Stimulated activated CD4-positive, alpha-beta T cell treated with anti-CD3 and anti-CD28 coated beads, Interleukin-2, amount 100 ng/mL, for 24 hours (primary cell): ENCODE data around the gene MBD3.
"Not testable (repeated sequence)": the region's sequence is repeated elsewhere in the genome, so short reads cannot be mapped to it uniquely, and the experiment has no call there.

Source experiments
- DNase-seq, 2 donors: peaks; one replicate each; pipeline ENCODE4 v3.0.0-alpha.2; 2020

MBD3 gene

GRCh38 chr19:1592755-1593500, at the start of gene MBD3:
Gene MBD3 (minus strand): TSS chr19:1592865. CDS start chr19:1592631, 234 bp downstream.
- peak; percentile 87 to 90 for DNase-seq

GRCh38 chr19:1640893-1641448, 48.3 kb upstream of the MBD3 start:
- not testable (repeated sequence) for DNase-seq

GRCh38 chr19:1636325-1637236, 43.9 kb upstream of the MBD3 start:
- no peak for DNase-seq

GRCh38 chr19:1634938-1635243, 42.2 kb upstream of the MBD3 start:
- DNase-seq: no peak

GRCh38 chr19:1634242-1634937, 41.7 kb upstream of the MBD3 start:
- no peak for DNase-seq

- no peak for DNase-seq
Observed at GRCh38 chr19:1633269-1633826, 40.7 kb upstream of the MBD3 start.

GRCh38 chr19:1632462-1633268, 40.0 kb upstream of the MBD3 start:
- no peak for DNase-seq

- no peak for DNase-seq
Observed at GRCh38 chr19:1631557-1632100, 39.0 kb upstream of the MBD3 start.

GRCh38 chr19:1630811-1631210, 38.1 kb upstream of the MBD3 start:
- DNase-seq: no peak

- DNase-seq: no peak
Observed at GRCh38 chr19:1630012-1630411, 37.3 kb upstream of the MBD3 start.

GRCh38 chr19:1629256-1629808, 36.7 kb upstream of the MBD3 start:
- no peak for DNase-seq

GRCh38 chr19:1627194-1627593, 34.5 kb upstream of the MBD3 start:
- DNase-seq: no peak

GRCh38 chr19:1626417-1627010, 33.8 kb upstream of the MBD3 start:
- DNase-seq: no peak

- DNase-seq: peak; percentile 57 to 64
Observed at GRCh38 chr19:1624458-1624857, 31.8 kb upstream of the MBD3 start.

GRCh38 chr19:1622541-1622940, 29.9 kb upstream of the MBD3 start:
- DNase-seq: no peak

- DNase-seq: no peak
Observed at GRCh38 chr19:1622007-1622406, 29.3 kb upstream of the MBD3 start.

- no peak for DNase-seq
Observed at GRCh38 chr19:1621574-1621973, 28.9 kb upstream of the MBD3 start.

- DNase-seq: no peak
Observed at GRCh38 chr19:1621021-1621420, 28.4 kb upstream of the MBD3 start.

GRCh38 chr19:1620502-1620901, 27.8 kb upstream of the MBD3 start:
- no peak for DNase-seq

GRCh38 chr19:1619703-1620102, 27.0 kb upstream of the MBD3 start:
- no peak for DNase-seq

- no peak for DNase-seq
Observed at GRCh38 chr19:1619094-1619439, 26.4 kb upstream of the MBD3 start.
